ENCODE data around the gene NUDT16. TPM values are rescaled to one million over a fixed set of nuclear protein-coding genes. Genes with fewer than 3 reads are reported as not detected.

The NUDT16 gene
- total RNA-seq (10 to 100 TPM; 15.6 to 16.7 TPM), polyA plus RNA-seq (1 to 10 TPM; 4.0 to 5.6 TPM)

DNA sequence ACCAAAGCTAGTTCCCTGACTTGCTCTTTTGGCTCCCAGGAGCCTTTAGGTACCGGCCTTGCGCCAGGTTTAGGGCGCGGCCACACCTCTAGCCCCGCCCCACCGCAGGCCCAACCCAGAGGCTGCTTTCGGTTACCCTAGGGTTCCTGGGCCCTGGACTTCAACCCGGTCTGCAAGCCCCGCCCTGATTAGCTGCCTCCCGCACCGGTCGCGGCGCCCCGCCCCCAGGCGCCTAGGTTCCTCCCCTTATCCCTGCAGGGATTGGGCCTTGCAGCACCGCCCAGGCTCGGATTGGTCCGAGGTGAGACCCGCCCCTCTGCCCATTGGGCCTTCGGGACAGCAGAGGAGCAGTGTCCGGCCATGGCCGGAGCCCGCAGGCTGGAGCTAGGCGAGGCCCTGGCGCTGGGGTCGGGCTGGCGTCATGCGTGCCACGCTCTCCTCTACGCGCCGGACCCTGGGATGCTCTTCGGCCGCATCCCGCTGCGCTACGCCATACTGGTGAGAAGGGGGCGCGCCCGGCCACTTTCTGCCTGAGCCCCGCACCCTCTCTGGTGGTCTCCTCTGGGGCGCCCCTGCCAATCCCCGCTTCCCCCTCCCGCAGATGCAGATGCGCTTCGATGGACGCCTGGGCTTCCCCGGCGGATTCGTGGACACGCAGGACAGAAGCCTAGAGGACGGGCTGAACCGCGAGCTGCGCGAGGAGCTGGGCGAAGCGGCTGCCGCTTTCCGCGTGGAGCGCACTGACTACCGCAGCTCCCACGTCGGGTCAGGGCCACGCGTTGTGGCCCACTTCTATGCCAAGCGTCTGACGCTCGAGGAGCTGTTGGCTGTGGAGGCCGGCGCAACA, at the start of gene NUDT16:
NUDT16 (plus strand) TSS at position 330 of the 847 bp plus-strand sequence; CDS start at position 361, 31 bp downstream.
- Mint-ChIP-seq H3K4me3 (peak within 1 kb of the TSS; percentile 96 to 98 (median 96)), H3K4me1 (peaks cover 33 to 43% (median 38%) of the 10 kb centered on the region in 4 donors), H3K36me3 (peaks cover 15 to 17% of the 10 kb centered on the region in 2 donors), H3K9me3 (no peaks in the 10 kb centered on the region), H3K27me3 (no peaks in the 10 kb centered on the region), H3K27ac (peak within 1 kb of the TSS; percentile 90 to 99 (median 96))
- Histone ChIP-seq H3K4me3 (ENCODE audit: low read length in 2 of 2) (peak within 1 kb of the TSS; percentile 89 to 95), H3K4me1 (ENCODE audit: insufficient read depth, low read length) (peaks cover 28% of the 10 kb centered on the region), H3K27me3 (ENCODE audit: insufficient read depth, low read length) (no peaks in the 10 kb centered on the region), H3K9me3 (ENCODE audit: control insufficient read depth in 1 of 2, low read length in 2 of 2) (no peaks in the 10 kb centered on the region), H3K27ac (ENCODE audit: low read depth, low read length) (peak within 1 kb of the TSS; percentile 61), H3K36me3 (ENCODE audit: insufficient read depth, low read length) (no peaks in the 10 kb centered on the region)
- CTCF ChIA-PET (ENCODE audit: partially characterized antibody), result interaction anchor here (0.7 to 2.1 kb wide), 8 partner anchors 9 to 488 kb away, joined by 3 to 8 read pairs (median 4); partner anchors contain the start of gene ATP2C1
- peak; percentile 92 to 96 (median 94) for DNase-seq
- POLR2A ChIA-PET (ENCODE audit: partially characterized antibody), result interaction anchor here (0.9 to 2.6 kb wide), 7 partner anchors 16 to 355 kb away, joined by 3 to 31 read pairs (median 4); partner anchors contain the start of genes ASTE1 and NEK11
- intact Hi-C loops (cut with micrococcal nuclease), result loop anchor here (1.0 to 5.0 kb wide), 6 partner anchors 121 to 1341 kb away; partner anchors contain the start of genes ASTE1, ATP2C1, MRPL3 and NEK11

DNA sequence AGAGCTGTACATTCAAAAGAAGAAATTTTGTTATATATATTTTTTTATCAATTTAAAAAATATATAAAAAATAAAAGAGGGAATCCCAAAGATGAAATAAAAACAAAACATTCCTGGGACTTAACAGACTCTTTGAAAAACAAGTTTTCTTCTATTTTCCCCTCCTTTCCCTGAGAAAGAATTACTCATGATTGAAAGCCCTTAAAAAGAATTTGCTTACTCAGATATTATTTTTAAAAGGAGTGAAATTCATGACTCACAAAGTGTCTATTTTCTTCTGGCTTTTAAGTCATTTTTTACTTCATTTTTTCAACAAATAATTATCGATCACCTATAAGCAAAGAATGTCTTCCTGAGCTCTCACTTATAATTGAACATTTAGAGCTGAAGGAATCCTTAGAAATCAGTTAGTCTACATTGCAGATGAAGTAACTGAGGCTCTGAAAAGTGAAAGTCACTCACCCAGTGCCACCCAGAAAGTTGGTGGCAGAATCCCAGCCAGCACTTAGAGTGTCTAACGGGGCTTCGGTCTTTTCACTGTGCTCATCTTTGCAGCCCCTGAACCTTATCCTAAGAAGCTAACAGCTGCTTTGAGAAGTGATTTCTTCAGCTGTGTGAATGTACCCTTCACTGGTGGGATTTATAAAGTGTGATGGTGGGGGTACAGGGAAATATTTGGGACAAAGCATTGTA, 42.5 kb upstream of the NUDT16 start:
- ChIA-PET CTCF (ENCODE audit: partially characterized antibody) (no interaction called here), POLR2A (ENCODE audit: partially characterized antibody) (no interaction called here)
- Mint-ChIP-seq H3K27ac (no peak overlapping the region), H3K27me3 (no peaks in the 10 kb centered on the region), H3K9me3 (peaks cover 2 to 15% (median 7%) of the 10 kb centered on the region in 8 donors), H3K4me1 (no peaks in the 10 kb centered on the region), H3K4me3 (peak overlapping the region in 1 of 8 donors; percentile 55), H3K36me3 (peaks cover 0 to 8% of the 10 kb centered on the region in 2 donors)
- no peaks in the 10 kb centered on the region for H3K4me1 ChIP-seq (ENCODE audit: insufficient read depth, low read length)
- no peak overlapping the region for H3K4me3 ChIP-seq (ENCODE audit: low read length in 2 of 2)
- no peaks in the 10 kb centered on the region for H3K36me3 ChIP-seq (ENCODE audit: insufficient read depth, low read length)
- no peaks in the 10 kb centered on the region for H3K9me3 ChIP-seq (ENCODE audit: control insufficient read depth in 1 of 2, low read length in 2 of 2)
- H3K27me3 ChIP-seq (ENCODE audit: insufficient read depth, low read length), result no peaks in the 10 kb centered on the region
- intact Hi-C loops (cut with micrococcal nuclease), result no loop called here
- DNase-seq, result no peak
- H3K27ac ChIP-seq (ENCODE audit: low read depth, low read length), result no peak overlapping the region

DNA sequence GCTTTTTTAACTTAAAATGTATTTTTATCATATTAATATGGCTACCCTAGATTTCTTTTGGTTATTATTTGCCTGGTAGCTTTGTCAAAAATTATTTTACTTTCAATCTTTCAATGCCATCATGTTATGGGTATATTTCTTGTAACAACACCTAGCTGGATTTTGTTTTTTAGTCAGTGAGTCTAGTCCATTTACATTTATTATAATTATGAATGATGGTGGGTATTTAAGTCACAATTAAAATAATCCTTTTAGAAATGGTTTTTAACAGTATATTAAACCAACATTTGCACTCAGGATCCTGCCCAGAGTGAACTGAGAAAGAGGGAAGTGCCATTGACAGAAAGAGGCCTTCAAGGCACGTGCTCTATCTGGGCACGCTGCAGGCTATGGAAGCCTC, 39.8 kb upstream of the NUDT16 start:
- no peak overlapping the region for H3K27ac ChIP-seq (ENCODE audit: low read depth, low read length)
- H3K27me3 ChIP-seq (ENCODE audit: insufficient read depth, low read length), result no peaks in the 10 kb centered on the region
- no peak overlapping the region for H3K27ac Mint-ChIP-seq
- no peaks in the 10 kb centered on the region for H3K9me3 ChIP-seq (ENCODE audit: control insufficient read depth in 1 of 2, low read length in 2 of 2)
- no peaks in the 10 kb centered on the region for H3K4me1 Mint-ChIP-seq
- intact Hi-C loops (cut with micrococcal nuclease), result no loop called here
- ChIA-PET POLR2A (ENCODE audit: partially characterized antibody) (no interaction called here), CTCF (ENCODE audit: partially characterized antibody) (no interaction called here)
- H3K4me1 ChIP-seq (ENCODE audit: insufficient read depth, low read length), result no peaks in the 10 kb centered on the region
- H3K27me3 Mint-ChIP-seq, result no peaks in the 10 kb centered on the region
- peaks cover 0 to 15% (median 8%) of the 10 kb centered on the region in 8 donors for H3K9me3 Mint-ChIP-seq
- no peak overlapping the region for H3K4me3 Mint-ChIP-seq
- DNase-seq, result no peak
- H3K4me3 ChIP-seq (ENCODE audit: low read length in 2 of 2), result no peak overlapping the region
- no peaks in the 10 kb centered on the region for H3K36me3 ChIP-seq (ENCODE audit: insufficient read depth, low read length)
- H3K36me3 Mint-ChIP-seq, result peaks cover 0 to 16% of the 10 kb centered on the region in 2 donors

DNA sequence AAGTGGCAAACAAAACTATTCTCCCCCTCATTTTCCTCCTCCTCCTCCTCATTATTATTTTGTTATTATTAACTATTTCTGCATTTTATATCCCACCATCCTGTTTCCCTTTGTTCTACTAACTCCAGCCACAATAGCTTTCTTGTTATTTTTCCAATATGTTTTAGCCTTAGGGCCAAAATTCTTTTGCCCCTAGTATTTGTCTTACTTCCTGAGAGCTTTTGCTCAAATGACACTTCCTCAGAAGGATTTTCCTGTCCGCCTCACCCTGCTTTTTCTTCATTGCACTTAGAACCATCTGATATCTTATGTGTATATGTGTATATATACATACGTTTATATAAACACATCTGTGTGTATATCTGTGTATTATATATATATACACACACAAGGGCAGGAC, 32.7 kb upstream of the NUDT16 start:
- H3K9me3 ChIP-seq (ENCODE audit: control insufficient read depth in 1 of 2, low read length in 2 of 2), result no peaks in the 10 kb centered on the region
- Mint-ChIP-seq H3K27ac (no peak overlapping the region), H3K4me1 (peaks cover 0 to 1% (median 0%) of the 10 kb centered on the region in 4 donors), H3K9me3 (peaks cover 0 to 6% (median 3%) of the 10 kb centered on the region in 8 donors), H3K36me3 (peaks cover 0 to 10% of the 10 kb centered on the region in 2 donors), H3K27me3 (no peaks in the 10 kb centered on the region), H3K4me3 (no peak overlapping the region)
- DNase-seq, result no peak
- no peaks in the 10 kb centered on the region for H3K36me3 ChIP-seq (ENCODE audit: insufficient read depth, low read length)
- no peak overlapping the region for H3K4me3 ChIP-seq (ENCODE audit: low read length in 2 of 2)
- intact Hi-C loops (cut with micrococcal nuclease), result no loop called here
- ChIA-PET CTCF (ENCODE audit: partially characterized antibody) (no interaction called here), POLR2A (ENCODE audit: partially characterized antibody) (no interaction called here)
- H3K27me3 ChIP-seq (ENCODE audit: insufficient read depth, low read length), result no peaks in the 10 kb centered on the region
- no peak overlapping the region for H3K27ac ChIP-seq (ENCODE audit: low read depth, low read length)
- H3K4me1 ChIP-seq (ENCODE audit: insufficient read depth, low read length), result no peaks in the 10 kb centered on the region

DNA sequence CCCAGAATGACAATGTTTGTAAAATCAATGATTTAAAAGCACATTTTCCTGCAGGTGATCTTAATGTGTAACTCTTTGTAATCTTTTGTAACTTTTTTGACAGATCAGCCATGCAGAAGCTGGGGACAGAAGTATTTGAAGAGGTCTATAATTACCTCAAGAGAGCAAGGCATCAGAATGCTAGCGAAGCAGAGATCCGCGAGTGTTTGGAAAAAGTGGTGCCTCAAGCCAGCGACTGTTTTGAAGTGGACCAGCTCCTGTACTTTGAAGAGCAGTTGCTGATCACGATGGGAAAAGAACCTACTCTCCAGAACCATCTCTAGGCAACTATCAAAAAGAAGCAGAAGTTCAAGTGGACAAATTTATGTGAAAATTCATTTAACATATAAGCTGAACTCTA, 32.1 kb upstream of the NUDT16 start:
- POLR2A ChIA-PET (ENCODE audit: partially characterized antibody), result no interaction called here
- Histone ChIP-seq H3K9me3 (ENCODE audit: control insufficient read depth in 1 of 2, low read length in 2 of 2) (no peaks in the 10 kb centered on the region), H3K27me3 (ENCODE audit: insufficient read depth, low read length) (no peaks in the 10 kb centered on the region), H3K27ac (ENCODE audit: low read depth, low read length) (no peak overlapping the region), H3K4me1 (ENCODE audit: insufficient read depth, low read length) (no peaks in the 10 kb centered on the region), H3K36me3 (ENCODE audit: insufficient read depth, low read length) (no peaks in the 10 kb centered on the region), H3K4me3 (ENCODE audit: low read length in 2 of 2) (no peak overlapping the region)
- CTCF ChIA-PET (ENCODE audit: partially characterized antibody), result no interaction called here
- H3K36me3 Mint-ChIP-seq, result peaks cover 0 to 4% of the 10 kb centered on the region in 2 donors
- peaks cover 0 to 1% (median 0%) of the 10 kb centered on the region in 4 donors for H3K4me1 Mint-ChIP-seq
- no peak overlapping the region for H3K27ac Mint-ChIP-seq
- no peak for DNase-seq
- intact Hi-C loops (cut with micrococcal nuclease), result no loop called here
- no peak overlapping the region for H3K4me3 Mint-ChIP-seq
- peaks cover 0 to 4% (median under 1%) of the 10 kb centered on the region in 8 donors for H3K9me3 Mint-ChIP-seq
- H3K27me3 Mint-ChIP-seq, result no peaks in the 10 kb centered on the region

DNA sequence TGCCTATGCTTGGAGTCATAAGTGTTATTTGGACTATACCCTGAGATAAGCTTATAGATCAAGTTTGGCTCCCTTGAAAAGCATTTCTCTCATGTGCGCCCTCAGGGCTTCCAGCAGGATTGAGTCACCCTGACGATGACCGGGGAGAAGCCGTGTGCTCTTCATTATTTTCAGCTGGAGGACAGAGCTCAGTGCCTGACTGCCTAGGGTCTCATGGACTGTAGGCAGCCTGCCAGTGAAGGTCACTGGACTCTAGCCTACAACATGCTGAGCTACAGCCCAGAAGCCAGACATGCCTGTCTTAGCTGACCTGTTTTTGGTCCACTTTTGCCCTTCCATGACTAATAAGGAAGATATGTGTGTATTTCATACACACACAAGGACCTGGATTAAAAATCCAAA, 31.6 kb upstream of the NUDT16 start:
- Histone ChIP-seq H3K4me3 (ENCODE audit: low read length in 2 of 2) (no peak overlapping the region), H3K36me3 (ENCODE audit: insufficient read depth, low read length) (no peaks in the 10 kb centered on the region), H3K4me1 (ENCODE audit: insufficient read depth, low read length) (no peaks in the 10 kb centered on the region), H3K9me3 (ENCODE audit: control insufficient read depth in 1 of 2, low read length in 2 of 2) (no peaks in the 10 kb centered on the region), H3K27me3 (ENCODE audit: insufficient read depth, low read length) (no peaks in the 10 kb centered on the region), H3K27ac (ENCODE audit: low read depth, low read length) (no peak overlapping the region)
- Mint-ChIP-seq H3K4me3 (no peak overlapping the region), H3K9me3 (peaks cover 0 to 4% (median 0%) of the 10 kb centered on the region in 8 donors), H3K27me3 (no peaks in the 10 kb centered on the region), H3K36me3 (peaks cover 0 to 4% of the 10 kb centered on the region in 2 donors), H3K27ac (no peak overlapping the region), H3K4me1 (peaks cover 0 to 1% (median 0%) of the 10 kb centered on the region in 4 donors)
- CTCF ChIA-PET (ENCODE audit: partially characterized antibody), result no interaction called here
- intact Hi-C loops (cut with micrococcal nuclease), result no loop called here
- DNase-seq, result no peak
- POLR2A ChIA-PET (ENCODE audit: partially characterized antibody), result no interaction called here

DNA sequence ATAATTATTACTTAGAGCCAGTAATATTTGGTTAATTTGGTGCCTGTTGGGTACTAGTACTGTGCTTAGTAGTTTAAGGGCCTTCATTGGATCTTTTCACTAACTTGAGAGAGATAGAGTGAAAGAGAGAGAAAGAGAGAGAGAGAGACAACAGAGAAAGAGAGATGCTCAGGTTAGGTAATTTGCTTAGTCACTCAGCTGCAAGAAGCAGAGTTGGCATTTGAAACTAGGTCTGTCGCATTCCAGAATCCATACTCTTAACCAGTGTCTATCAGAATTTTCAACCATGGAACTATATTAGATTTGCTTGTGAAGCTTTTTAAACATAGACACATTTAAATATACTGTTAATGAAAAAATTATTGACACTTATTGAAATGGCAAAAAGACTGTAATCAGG, 31.1 kb upstream of the NUDT16 start:
- Histone ChIP-seq H3K4me3 (ENCODE audit: low read length in 2 of 2) (no peak overlapping the region), H3K9me3 (ENCODE audit: control insufficient read depth in 1 of 2, low read length in 2 of 2) (no peaks in the 10 kb centered on the region), H3K27ac (ENCODE audit: low read depth, low read length) (no peak overlapping the region), H3K36me3 (ENCODE audit: insufficient read depth, low read length) (no peaks in the 10 kb centered on the region), H3K4me1 (ENCODE audit: insufficient read depth, low read length) (no peaks in the 10 kb centered on the region), H3K27me3 (ENCODE audit: insufficient read depth, low read length) (no peaks in the 10 kb centered on the region)
- DNase-seq, result no peak
- H3K27ac Mint-ChIP-seq, result no peak overlapping the region
- no peaks in the 10 kb centered on the region for H3K27me3 Mint-ChIP-seq
- intact Hi-C loops (cut with micrococcal nuclease), result no loop called here
- ChIA-PET POLR2A (ENCODE audit: partially characterized antibody) (no interaction called here), CTCF (ENCODE audit: partially characterized antibody) (no interaction called here)
- H3K9me3 Mint-ChIP-seq, result peaks cover 0 to 4% (median 0%) of the 10 kb centered on the region in 8 donors
- peaks cover 0 to 1% (median 0%) of the 10 kb centered on the region in 4 donors for H3K4me1 Mint-ChIP-seq
- H3K36me3 Mint-ChIP-seq, result peaks cover 0 to 4% of the 10 kb centered on the region in 2 donors
- H3K4me3 Mint-ChIP-seq, result no peak overlapping the region

All from CD4-positive, alpha-beta memory T cell (primary cell).